GM06990 (cell line): ENCODE results near the gene EWSR1.
"Not testable (repeated sequence)": the region's sequence is repeated elsewhere in the genome, so short reads cannot be mapped to it uniquely, and the experiment has no call there.

ENCODE experiments used
- DNase-seq: peaks from one replicate; pipeline ENCODE4 v3.0.0-alpha.2; 2011; ENCODE audit not compliant: insufficient read length; ENCODE audit errors: extremely low read depth
- H3K27me3 ChIP-seq: replicated peaks from 2 replicates; pipeline ENCODE4 v1.6.0; 2011; ENCODE audit warnings: low read length; ENCODE audit not compliant: control insufficient read depth, insufficient read depth
- H3K36me3 ChIP-seq: 2 replicates; pipeline ENCODE4 v1.5.1; 2011; ENCODE audit warnings: low read length; ENCODE audit not compliant: control insufficient read depth, insufficient read depth
- H3K4me3 ChIP-seq: replicated peaks from 2 replicates; pipeline ENCODE4 v1.5.1; 2011; ENCODE audit warnings: low read depth, mild to moderate bottlenecking, control low read depth, low read length
- TF ChIP-seq, protein P1 (sequence below): IDR thresholded peaks from 2 replicates; pipeline ENCODE4 v1.5.1; 2011; ENCODE audit warnings: low read length, control low read depth, mild to moderate bottlenecking, inconsistent platforms; ENCODE audit not compliant: insufficient read depth, poor library complexity, severe bottlenecking

The EWSR1 gene

GRCh38 chr22:29233277-29233877 lies 34.7 kb upstream of the EWSR1 start:
- TF ChIP-seq, protein P1, sequence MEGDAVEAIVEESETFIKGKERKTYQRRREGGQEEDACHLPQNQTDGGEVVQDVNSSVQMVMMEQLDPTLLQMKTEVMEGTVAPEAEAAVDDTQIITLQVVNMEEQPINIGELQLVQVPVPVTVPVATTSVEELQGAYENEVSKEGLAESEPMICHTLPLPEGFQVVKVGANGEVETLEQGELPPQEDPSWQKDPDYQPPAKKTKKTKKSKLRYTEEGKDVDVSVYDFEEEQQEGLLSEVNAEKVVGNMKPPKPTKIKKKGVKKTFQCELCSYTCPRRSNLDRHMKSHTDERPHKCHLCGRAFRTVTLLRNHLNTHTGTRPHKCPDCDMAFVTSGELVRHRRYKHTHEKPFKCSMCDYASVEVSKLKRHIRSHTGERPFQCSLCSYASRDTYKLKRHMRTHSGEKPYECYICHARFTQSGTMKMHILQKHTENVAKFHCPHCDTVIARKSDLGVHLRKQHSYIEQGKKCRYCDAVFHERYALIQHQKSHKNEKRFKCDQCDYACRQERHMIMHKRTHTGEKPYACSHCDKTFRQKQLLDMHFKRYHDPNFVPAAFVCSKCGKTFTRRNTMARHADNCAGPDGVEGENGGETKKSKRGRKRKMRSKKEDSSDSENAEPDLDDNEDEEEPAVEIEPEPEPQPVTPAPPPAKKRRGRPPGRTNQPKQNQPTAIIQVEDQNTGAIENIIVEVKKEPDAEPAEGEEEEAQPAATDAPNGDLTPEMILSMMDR = no peak
- no peak overlapping the region for H3K4me3 ChIP-seq
- H3K27me3 ChIP-seq = no peaks in the 10 kb centered on the region
- H3K36me3 ChIP-seq = no peaks in the 10 kb centered on the region
- DNase-seq = no peak

GRCh38 chr22:29240481-29240880 lies 27.6 kb upstream of the EWSR1 start:
- not testable (repeated sequence) for DNase-seq, H3K4me3 ChIP-seq, H3K27me3 ChIP-seq, H3K36me3 ChIP-seq

- DNase-seq = no peak
- no peaks in the 10 kb centered on the region for H3K36me3 ChIP-seq
- TF ChIP-seq, protein P1 = no peak
These were observed 24.1 kb upstream of the EWSR1 start for GRCh38 chr22:29243874-29244446.

GRCh38 chr22:29244785-29245625 lies 23.1 kb upstream of the EWSR1 start:
- no peaks in the 10 kb centered on the region for H3K36me3 ChIP-seq
- DNase-seq = no peak
- H3K27me3 ChIP-seq = no peaks in the 10 kb centered on the region
- H3K4me3 ChIP-seq = no peak overlapping the region
- TF ChIP-seq, protein P1 = no peak

More at GRCh38 chr22:29243874-29244446, 24.1 kb upstream of the EWSR1 start:
- no peak overlapping the region for H3K4me3 ChIP-seq
- no peaks in the 10 kb centered on the region for H3K27me3 ChIP-seq

DNA sequence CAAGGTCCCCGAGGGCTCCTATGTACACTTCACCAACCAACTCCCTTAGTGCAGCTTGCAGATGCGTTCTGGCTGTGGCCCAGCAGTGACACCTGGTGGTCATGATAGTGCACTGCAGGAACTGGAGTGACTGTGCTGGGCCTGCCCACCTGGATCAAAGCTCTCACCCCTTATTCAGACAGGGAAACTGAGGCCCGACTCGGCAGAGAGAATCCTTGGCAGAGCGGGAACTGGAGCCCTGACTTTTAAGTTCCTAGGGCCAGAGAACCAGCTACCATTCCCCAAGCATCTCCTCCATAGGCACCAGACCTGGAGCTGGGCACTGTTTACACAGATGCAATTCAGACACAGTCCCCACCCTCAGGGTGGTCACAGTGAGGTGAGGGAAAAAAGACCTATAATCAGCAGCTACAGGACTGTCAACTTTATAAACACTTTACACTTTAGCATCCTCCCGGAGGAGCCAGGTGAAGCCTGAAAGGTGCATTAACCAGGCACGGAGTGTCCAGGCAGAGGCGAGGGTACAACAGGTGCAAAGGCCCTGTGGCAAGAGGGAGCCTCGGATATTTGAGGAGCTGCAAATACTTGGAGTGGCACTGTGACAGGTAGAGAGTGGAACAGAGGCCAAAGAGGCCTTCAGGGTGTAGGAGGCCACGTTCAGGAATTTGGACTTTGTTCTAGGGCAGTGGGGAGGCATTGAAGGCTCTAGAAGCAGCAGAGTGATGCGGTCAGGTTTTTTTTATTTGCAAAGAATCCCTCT lies 22.3 kb upstream of the EWSR1 start:
- peak; percentile 46 for DNase-seq

DNA sequence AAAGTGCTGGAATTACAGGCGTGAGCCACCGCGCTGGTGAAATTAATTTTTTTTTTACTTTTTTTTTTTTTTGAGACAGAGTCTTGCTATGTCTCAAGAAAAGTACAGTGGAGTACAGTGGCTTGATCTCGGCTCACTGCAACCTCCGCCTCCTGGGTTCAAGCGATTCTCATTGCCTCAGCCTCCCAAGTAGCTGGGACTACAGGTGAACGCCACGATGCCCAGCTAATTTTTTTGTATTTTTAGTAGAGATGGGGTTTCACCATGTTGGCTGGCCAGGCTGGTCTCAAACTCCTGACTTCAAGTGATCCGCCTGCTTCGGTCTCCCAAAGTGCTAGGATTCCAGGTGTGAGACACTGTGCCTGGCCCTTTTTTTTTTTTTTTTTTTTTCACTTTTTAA lies 20.2 kb upstream of the EWSR1 start:
- H3K4me3 ChIP-seq, H3K36me3 ChIP-seq, H3K27me3 ChIP-seq, DNase-seq: not testable (repeated sequence)

More for the DNA sequence above, 22.3 kb upstream of the EWSR1 start:
- TF ChIP-seq, protein P1 = peak; percentile 97
- no peaks in the 10 kb centered on the region for H3K36me3 ChIP-seq
- no peak overlapping the region for H3K4me3 ChIP-seq
- H3K27me3 ChIP-seq = no peaks in the 10 kb centered on the region
